ENCODE results near the gene IKBKE.

DNA sequence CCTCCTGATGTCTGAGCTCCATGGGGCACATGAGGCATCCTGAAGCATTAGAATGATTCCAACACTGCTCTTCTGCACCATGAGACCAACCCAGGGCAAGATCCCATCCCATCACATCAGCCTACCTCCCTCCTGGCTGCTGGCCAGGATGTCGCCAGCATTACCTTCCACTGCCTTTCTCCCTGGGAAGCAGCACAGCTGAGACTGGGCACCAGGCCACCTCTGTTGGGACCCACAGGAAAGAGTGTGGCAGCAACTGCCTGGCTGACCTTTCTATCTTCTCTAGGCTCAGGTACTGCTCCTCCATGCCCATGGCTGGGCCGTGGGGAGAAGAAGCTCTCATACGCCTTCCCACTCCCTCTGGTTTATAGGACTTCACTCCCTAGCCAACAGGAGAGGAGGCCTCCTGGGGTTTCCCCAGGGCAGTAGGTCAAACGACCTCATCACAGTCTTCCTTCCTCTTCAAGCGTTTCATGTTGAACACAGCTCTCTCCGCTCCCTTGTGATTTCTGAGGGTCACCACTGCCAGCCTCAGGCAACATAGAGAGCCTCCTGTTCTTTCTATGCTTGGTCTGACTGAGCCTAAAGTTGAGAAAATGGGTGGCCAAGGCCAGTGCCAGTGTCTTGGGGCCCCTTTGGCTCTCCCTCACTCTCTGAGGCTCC lies 26.0 kb downstream of the IKBKE start:
- no peak for TF ChIP-seq EZH2 (IDR thresholded peaks at IDR 0.05)
- TF ChIP-seq POLR2AphosphoS5 (IDR thresholded peaks at IDR 0.05; ENCODE audit: low read depth, low read length) = no peak
- TF ChIP-seq, protein P1, sequence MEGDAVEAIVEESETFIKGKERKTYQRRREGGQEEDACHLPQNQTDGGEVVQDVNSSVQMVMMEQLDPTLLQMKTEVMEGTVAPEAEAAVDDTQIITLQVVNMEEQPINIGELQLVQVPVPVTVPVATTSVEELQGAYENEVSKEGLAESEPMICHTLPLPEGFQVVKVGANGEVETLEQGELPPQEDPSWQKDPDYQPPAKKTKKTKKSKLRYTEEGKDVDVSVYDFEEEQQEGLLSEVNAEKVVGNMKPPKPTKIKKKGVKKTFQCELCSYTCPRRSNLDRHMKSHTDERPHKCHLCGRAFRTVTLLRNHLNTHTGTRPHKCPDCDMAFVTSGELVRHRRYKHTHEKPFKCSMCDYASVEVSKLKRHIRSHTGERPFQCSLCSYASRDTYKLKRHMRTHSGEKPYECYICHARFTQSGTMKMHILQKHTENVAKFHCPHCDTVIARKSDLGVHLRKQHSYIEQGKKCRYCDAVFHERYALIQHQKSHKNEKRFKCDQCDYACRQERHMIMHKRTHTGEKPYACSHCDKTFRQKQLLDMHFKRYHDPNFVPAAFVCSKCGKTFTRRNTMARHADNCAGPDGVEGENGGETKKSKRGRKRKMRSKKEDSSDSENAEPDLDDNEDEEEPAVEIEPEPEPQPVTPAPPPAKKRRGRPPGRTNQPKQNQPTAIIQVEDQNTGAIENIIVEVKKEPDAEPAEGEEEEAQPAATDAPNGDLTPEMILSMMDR (IDR thresholded peaks at IDR 0.05 in 2 of 3, conservative IDR thresholded peaks at IDR 0.05 in 1 of 3; ENCODE audit: borderline replicate concordance in 1 of 3, insufficient read depth in 1 of 3, low read depth in 2 of 3, low read length in 2 of 3) = no peak
- no peak for TF ChIP-seq JUND (IDR thresholded peaks at IDR 0.05)
